OCI-LY1 (cell line): Measurements from ENCODE around the gene RAD51B.

Experiments
- H2AFZ ChIP-seq: fragments of 200-600 bp; sonication (generic), shearing (Covaris generic); 2 replicates; pipeline ENCODE4 v1.6.0; 2014; ENCODE audit warnings: antibody characterized with exemption, mild to moderate bottlenecking, low read length
- H3F3A ChIP-seq: fragments of 200-600 bp; sonication (generic), shearing (Covaris generic); 2 replicates; pipeline ENCODE4 v1.6.0; 2014; ENCODE audit warnings: mild to moderate bottlenecking, antibody characterized with exemption, low read length, moderate library complexity; ENCODE audit not compliant: insufficient read depth
- H3K27ac ChIP-seq: fragments of 200-600 bp; sonication (generic); 2 replicates; pipeline ENCODE4 v1.5.1; 2014; ENCODE audit warnings: low read length, mixed run types, mild to moderate bottlenecking, low read depth; ENCODE audit not compliant: poor library complexity, severe bottlenecking
- H3K27me3 ChIP-seq: fragments of 200-600 bp; sonication (generic); 2 replicates; pipeline ENCODE4 v1.6.0; 2014; ENCODE audit warnings: antibody characterized with exemption, mild to moderate bottlenecking, low read length, moderate library complexity; ENCODE audit not compliant: insufficient read depth
- H3K36me3 ChIP-seq: fragments of 200-600 bp; sonication (generic); 2 replicates; pipeline ENCODE4 v1.6.1; 2014; ENCODE audit warnings: mild to moderate bottlenecking, antibody characterized with exemption, low read length, moderate library complexity, mixed read lengths; ENCODE audit not compliant: insufficient read depth
- H3K4me1 ChIP-seq: fragments of 200-600 bp; sonication (generic); 2 replicates; pipeline ENCODE4 v1.5.1; 2014; ENCODE audit warnings: mild to moderate bottlenecking, low read length, moderate library complexity; ENCODE audit not compliant: insufficient read depth, severe bottlenecking
- H3K4me2 ChIP-seq: fragments of 200-600 bp; sonication (generic), shearing (Covaris generic); 2 replicates; pipeline ENCODE4 v1.6.1; 2014; ENCODE audit warnings: low read length
- H3K4me3 ChIP-seq: fragments of 200-600 bp; sonication (generic); 2 replicates; pipeline ENCODE4 v1.5.1; 2014; ENCODE audit warnings: low read length, low read depth, mild to moderate bottlenecking, mixed read lengths; ENCODE audit not compliant: poor library complexity, severe bottlenecking
- H3K79me2 ChIP-seq: fragments of 200-600 bp; shearing (Covaris generic); 2 replicates; pipeline ENCODE4 v1.6.1; 2016; ENCODE audit warnings: mixed run types, low read length, mixed read lengths; ENCODE audit not compliant: insufficient read depth
- H3K9ac ChIP-seq: fragments of 200-600 bp; sonication (generic), shearing (Covaris generic); 2 replicates; pipeline ENCODE4 v1.6.1; 2014; ENCODE audit warnings: mild to moderate bottlenecking, low read length, mixed read lengths
- H3K9me2 ChIP-seq: fragments of 200-600 bp; sonication (generic), shearing (Covaris generic); 2 replicates; pipeline ENCODE4 v1.6.1; 2014; ENCODE audit warnings: low read depth, mild to moderate bottlenecking, low read length, mixed read lengths
- H3K9me3 ChIP-seq: fragments of 200-600 bp; shearing (Covaris generic); 2 replicates; pipeline ENCODE4 v1.6.1; 2014; ENCODE audit warnings: low read length, mixed read lengths
- H4K20me1 ChIP-seq: fragments of 200-600 bp; sonication (generic), shearing (Covaris generic); 2 replicates; pipeline ENCODE4 v1.6.0; 2016; ENCODE audit warnings: mild to moderate bottlenecking, low read length; ENCODE audit not compliant: insufficient read depth
- EZH2 ChIP-seq: fragments of 200-600 bp; sonication (generic), shearing (Covaris generic); IDR thresholded peaks from 2 replicates; pipeline ENCODE4 v1.8.0; 2017; ENCODE audit warnings: borderline replicate concordance, mixed run types, mild to moderate bottlenecking, antibody characterized with exemption, low read length, moderate library complexity, mixed read lengths
- TF ChIP-seq, protein P1 (sequence below): fragments of 200-600 bp; sonication (generic), shearing (Covaris generic); IDR thresholded peaks from 2 replicates; pipeline ENCODE4 v1.5.1; 2017; ENCODE audit warnings: mild to moderate bottlenecking, antibody characterized with exemption, low read length, moderate library complexity, mixed read lengths

The RAD51B gene

DNA sequence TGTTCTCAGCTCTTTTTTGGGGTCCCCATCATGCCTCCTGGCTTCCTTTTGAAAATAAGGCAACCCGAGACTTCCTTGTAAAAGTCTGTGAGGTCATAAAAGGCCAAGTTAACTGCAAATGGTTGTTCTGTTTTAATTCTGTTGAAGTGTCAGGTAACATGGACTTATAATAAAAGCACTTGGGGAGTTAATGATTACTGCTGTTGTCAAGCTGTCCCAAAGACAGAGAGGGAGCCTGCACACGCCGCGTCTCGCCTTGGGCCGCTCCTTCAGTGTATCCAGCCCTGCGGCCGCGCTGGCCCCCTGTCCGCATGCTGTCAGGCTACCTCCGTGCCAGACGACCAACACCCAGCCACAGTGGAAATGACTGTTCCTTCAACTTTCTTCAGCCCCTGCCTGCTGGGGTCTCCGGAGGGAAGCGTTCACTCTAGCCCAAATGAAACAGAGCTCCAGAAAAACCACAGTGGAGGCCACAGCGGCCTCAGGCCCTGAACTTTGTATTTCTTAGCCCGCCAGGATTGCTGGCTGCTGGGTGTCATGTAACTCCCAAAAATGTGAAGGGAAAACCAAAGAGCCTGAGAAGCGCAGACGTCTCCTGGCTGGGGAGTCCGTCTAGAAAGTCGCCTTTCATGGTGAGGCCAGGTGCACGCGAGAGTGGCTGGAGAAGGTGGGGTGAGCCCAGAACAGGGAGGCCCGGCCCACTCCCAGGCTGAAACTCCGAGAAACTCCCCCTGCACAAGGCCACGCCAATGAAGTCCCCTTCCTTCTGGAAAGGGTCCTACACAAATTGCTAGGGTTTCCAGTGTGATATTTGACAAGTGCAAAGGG is 784.2 kb downstream of the RAD51B start:
- Histone ChIP-seq H4K20me1 (no peaks in the 10 kb centered on the region), H3K36me3 (no peaks in the 10 kb centered on the region; the same call in 1 of the 2 replicates), H3K79me2 (no peaks in the 10 kb centered on the region), H3K4me1 (no peaks in the 10 kb centered on the region), H3K9me3 (no peaks in the 10 kb centered on the region), H3K4me3 (no peak overlapping the region), H3K4me2 (no peak overlapping the region), H3K9ac (no peak overlapping the region), H3K9me2 (no peaks in the 10 kb centered on the region), H3K27ac (no peak overlapping the region), H3F3A (no peaks in the 10 kb centered on the region), H2AFZ (no peak overlapping the region), H3K27me3 (no peaks in the 10 kb centered on the region)
- no peak for TF ChIP-seq EZH2
- TF ChIP-seq, protein P1, sequence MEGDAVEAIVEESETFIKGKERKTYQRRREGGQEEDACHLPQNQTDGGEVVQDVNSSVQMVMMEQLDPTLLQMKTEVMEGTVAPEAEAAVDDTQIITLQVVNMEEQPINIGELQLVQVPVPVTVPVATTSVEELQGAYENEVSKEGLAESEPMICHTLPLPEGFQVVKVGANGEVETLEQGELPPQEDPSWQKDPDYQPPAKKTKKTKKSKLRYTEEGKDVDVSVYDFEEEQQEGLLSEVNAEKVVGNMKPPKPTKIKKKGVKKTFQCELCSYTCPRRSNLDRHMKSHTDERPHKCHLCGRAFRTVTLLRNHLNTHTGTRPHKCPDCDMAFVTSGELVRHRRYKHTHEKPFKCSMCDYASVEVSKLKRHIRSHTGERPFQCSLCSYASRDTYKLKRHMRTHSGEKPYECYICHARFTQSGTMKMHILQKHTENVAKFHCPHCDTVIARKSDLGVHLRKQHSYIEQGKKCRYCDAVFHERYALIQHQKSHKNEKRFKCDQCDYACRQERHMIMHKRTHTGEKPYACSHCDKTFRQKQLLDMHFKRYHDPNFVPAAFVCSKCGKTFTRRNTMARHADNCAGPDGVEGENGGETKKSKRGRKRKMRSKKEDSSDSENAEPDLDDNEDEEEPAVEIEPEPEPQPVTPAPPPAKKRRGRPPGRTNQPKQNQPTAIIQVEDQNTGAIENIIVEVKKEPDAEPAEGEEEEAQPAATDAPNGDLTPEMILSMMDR = no peak

DNA sequence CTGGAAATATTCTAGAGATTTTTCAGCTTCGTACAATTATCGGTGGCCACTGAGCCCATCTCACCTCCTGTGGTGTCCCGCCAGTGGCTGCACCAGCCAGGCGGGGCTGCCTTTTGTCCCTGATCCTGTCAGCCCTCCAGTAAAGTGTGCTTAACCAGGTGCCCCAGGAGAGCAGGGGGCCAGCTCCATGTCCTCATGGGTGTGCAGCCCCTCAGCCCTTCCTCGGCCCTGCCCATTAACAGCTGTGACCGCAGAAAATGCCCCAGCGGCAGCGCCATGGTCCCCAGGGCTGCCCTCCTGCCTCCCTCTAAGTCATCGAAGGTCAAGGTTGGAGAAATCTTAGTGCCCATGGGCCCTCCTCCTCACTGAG is 784.8 kb downstream of the RAD51B start:
- Histone ChIP-seq H3K27ac (no peak overlapping the region), H3K79me2 (no peaks in the 10 kb centered on the region), H2AFZ (no peak overlapping the region), H3K9me2 (no peaks in the 10 kb centered on the region), H3K4me2 (no peak overlapping the region), H3K9me3 (no peaks in the 10 kb centered on the region), H4K20me1 (no peaks in the 10 kb centered on the region), H3K4me1 (no peaks in the 10 kb centered on the region), H3F3A (no peaks in the 10 kb centered on the region), H3K4me3 (no peak overlapping the region), H3K36me3 (no peaks in the 10 kb centered on the region; the same call in 1 of the 2 replicates), H3K27me3 (no peaks in the 10 kb centered on the region), H3K9ac (no peak overlapping the region)
- no peak for TF ChIP-seq EZH2
- TF ChIP-seq, protein P1 = no peak

DNA sequence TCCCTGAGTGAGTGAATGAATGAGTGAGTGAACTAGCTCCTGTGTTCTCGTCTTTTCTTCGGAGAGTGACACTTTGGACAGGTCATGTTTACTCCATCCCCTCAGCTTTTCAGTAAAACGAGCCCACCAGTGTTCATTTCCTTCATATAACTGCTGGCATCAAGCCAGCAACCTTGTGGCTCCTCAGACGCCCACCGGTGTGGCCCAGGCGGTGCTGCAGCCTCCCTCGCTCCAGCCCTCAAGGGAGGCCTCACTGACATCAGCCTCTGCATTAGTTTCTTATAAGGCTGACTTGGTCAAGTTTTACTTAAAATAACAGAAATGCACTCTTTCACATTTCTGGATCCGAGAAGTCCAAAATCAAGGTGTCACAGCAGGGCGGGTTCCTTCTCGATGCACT is 785.2 kb downstream of the RAD51B start:
- Histone ChIP-seq H2AFZ (no peak overlapping the region), H3K27ac (no peak overlapping the region), H3K9me3 (no peaks in the 10 kb centered on the region), H3K36me3 (no peaks in the 10 kb centered on the region; the same call in 1 of the 2 replicates), H4K20me1 (no peaks in the 10 kb centered on the region), H3K4me3 (no peak overlapping the region), H3K9ac (no peak overlapping the region), H3F3A (no peaks in the 10 kb centered on the region), H3K4me1 (no peaks in the 10 kb centered on the region), H3K79me2 (no peaks in the 10 kb centered on the region), H3K4me2 (no peak overlapping the region), H3K9me2 (no peaks in the 10 kb centered on the region), H3K27me3 (no peaks in the 10 kb centered on the region)
- no peak for TF ChIP-seq EZH2
- TF ChIP-seq, protein P1 = no peak
